HG03039 (cell line): Measurements from ENCODE around the gene BABAM2.
"Not testable (repeated sequence)": the region's sequence is repeated elsewhere in the genome, so short reads cannot be mapped to it uniquely, and the experiment has no call there.

Experiments
- ATAC-seq: cut with Tn5 transposase; IDR thresholded peaks from one replicate; pipeline ENCODE4 v1.9.1; 2021; ENCODE audit warnings: mild to moderate bottlenecking, moderate library complexity; ENCODE audit not compliant: unreplicated experiment

Gene BABAM2

GRCh38 chr2:28011322-28011737 lies 120.8 kb downstream of the BABAM2 start:
- no peak for ATAC-seq

- ATAC-seq = not testable (repeated sequence)
Observed at GRCh38 chr2:28018474-28018873, 127.9 kb downstream of the BABAM2 start.

GRCh38 chr2:28019521-28019920 lies 129.0 kb downstream of the BABAM2 start:
- not testable (repeated sequence) for ATAC-seq

DNA sequence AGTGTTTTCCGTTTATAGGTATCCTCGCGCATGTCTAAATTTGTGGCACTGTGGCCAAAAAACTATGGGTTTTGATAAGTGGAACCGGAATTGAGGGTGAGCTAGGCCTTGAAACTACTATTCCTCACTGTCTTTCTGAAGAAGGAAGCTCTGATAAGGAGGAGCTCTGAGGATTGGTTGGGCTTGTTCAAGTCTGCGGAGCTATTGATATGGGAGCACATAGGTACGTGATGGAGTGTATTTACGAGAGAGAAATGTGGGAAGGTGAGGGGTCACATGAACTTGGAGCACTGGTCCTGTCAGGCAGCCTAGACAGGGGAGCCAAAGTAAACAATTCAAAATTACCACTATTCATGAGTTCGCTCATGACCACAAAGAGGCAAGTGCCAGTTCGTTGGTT lies 131.4 kb downstream of the BABAM2 start:
- ATAC-seq = no peak

GRCh38 chr2:28025123-28025522 lies 134.6 kb downstream of the BABAM2 start:
- no peak for ATAC-seq

- ATAC-seq = not testable (repeated sequence)
Observed at GRCh38 chr2:28026230-28026629, 135.7 kb downstream of the BABAM2 start.

GRCh38 chr2:28028025-28028424 lies 137.5 kb downstream of the BABAM2 start:
- ATAC-seq = no peak

DNA sequence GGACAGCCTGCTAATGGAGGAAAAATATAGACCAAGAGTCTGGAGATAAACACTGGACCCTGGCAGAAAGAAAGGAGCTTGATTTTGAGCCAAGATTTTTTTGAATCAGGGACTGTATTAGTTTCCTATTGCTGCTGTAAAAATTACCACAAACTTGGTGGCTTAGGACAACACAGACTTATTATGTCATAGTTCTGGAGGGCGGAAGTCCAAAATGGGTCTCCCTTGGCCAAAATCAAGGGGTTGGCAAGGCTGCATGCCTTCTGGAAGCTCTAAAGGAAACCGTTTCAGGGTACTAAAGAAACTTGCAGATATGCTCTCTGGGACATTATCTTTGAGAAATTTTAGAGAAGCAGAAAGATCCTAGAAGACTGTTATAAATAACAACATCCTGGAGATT lies 140.1 kb downstream of the BABAM2 start:
- no peak for ATAC-seq

DNA sequence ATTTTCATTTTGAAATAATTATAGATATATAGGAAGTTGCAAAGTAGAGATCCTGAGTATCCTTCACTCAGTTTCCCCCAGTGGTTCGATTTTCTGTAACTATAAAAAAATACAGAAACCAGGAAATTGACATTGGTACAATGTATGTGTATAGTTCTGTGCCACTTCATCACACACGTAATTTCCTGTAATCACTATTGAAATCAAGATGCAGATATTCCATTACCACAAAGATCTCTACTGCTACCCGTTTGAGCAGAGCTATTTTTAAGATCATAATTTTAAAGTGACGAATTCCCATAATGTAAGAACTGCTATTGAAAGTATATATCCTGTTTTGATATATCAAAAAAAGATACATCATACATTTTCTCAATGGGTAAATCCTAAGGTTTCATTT lies 142.3 kb downstream of the BABAM2 start:
- ATAC-seq = no peak

- no peak for ATAC-seq
Observed at GRCh38 chr2:28034696-28035095, 144.2 kb downstream of the BABAM2 start.

DNA sequence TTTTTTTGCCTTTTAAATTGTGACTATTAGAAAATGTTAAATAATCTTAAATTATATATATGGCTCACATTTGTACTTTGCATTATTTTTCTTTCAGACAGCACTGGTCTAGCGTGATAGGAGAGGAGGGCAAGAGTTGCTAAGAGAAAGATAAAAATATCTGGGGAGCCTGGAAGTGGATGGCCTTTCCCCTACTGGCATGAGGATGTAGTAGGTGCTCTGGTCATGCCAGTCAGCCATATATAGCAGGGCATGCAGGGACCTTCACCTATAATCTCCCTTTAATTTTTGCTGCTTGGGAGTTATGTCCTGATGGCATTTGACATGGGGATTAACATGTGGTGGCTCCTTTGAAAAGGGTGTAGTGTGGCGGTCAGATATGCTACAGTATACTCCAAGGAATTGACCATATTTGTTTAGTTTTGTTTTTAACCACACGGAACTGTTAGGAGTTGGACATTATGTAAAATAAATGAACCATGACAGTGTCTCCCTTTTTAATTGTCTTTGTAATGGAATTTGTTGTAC lies 144.7 kb downstream of the BABAM2 start:
- ATAC-seq = no peak

GRCh38 chr2:28035816-28036215 lies 145.3 kb downstream of the BABAM2 start:
- ATAC-seq = no peak

- no peak for ATAC-seq
Observed at GRCh38 chr2:28036307-28036706, 145.8 kb downstream of the BABAM2 start.

GRCh38 chr2:28038722-28039121 lies 148.2 kb downstream of the BABAM2 start:
- no peak for ATAC-seq

- ATAC-seq = no peak
Observed at GRCh38 chr2:28045676-28046351, 155.3 kb downstream of the BABAM2 start.

DNA sequence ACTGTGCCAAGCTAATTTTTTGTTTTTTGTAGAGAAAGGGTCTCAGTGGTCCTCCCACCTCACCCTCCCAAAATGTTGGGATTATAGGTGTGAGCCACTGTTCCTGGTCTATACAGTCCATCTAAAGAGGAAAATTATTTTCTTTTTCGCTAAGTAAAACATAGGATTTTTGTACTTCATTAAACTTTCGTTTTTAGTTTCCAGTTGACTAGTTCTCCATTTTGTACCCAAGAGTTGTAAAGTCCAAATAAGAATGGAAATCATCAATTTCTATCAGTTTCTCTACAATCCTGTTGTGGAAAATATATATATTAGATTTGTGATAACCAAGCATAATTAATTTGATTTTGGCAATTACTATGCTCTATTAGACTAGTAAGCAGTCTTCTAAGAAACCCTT lies 156.4 kb downstream of the BABAM2 start:
- ATAC-seq = no peak

- no peak for ATAC-seq
Observed at GRCh38 chr2:28047681-28048080, 157.2 kb downstream of the BABAM2 start.

- ATAC-seq = no peak
Observed at GRCh38 chr2:28048341-28048740, 157.8 kb downstream of the BABAM2 start.

DNA sequence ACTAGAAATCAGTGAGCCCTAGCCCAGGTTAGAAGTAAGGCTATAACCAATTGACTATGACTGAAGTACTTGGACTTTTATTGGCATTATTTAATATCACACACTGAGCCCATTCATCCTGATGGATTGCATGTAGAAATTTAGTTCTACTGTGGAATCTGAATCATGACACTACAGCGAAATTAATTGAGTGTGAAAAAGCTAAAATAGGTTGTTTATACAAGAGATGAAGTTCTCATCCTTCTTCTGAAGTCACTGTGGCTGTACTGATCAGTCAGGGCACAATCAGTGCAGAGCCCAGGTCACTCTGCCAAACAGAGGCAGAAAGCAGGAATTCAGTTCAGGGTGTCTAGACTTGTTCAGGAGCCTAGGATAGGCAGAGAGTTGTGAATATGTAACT lies 158.9 kb downstream of the BABAM2 start:
- ATAC-seq = no peak

- no peak for ATAC-seq
Observed at GRCh38 chr2:28049899-28050298, 159.4 kb downstream of the BABAM2 start.

DNA sequence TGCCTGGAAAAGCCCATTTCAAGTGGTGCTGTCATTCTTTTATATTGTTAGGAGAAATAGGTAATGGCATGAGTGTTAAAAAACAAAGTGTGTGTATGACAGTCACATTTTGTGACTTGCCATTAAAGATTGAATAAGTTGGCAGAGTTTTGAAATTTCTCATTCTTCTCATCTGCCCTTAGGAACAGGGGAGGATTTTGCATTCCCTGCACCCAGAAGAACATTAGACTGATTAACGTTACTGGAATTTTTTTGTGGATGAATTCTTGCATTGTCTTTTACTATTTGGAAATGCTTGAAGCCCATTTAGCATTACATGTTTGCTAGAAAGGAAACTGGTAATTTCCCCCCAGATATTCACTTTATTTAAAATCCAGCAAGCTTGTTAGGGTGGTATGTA lies 162.2 kb downstream of the BABAM2 start:
- no peak for ATAC-seq

- no peak for ATAC-seq
Observed at GRCh38 chr2:28053597-28053996, 163.1 kb downstream of the BABAM2 start.

- no peak for ATAC-seq
Observed at GRCh38 chr2:28054916-28055315, 164.4 kb downstream of the BABAM2 start.
